GM12878 (cell line): ENCODE measurements around the gene NLGN3. TPM values are rescaled to one million over a fixed set of nuclear protein-coding genes. Genes with fewer than 3 reads are reported as not detected.
A peak's percentile ranks its signal among the peaks of the same experiment; 100 is the strongest.

Experiments
- BHLHE40 ChIP-seq, 2 experiments: fragments of 450-650 bp in 1 of 2; IDR thresholded peaks; 2 replicates each; pipeline ENCODE4 v1.6.1; 2011 to 2017; ENCODE audit warnings: low read depth in 2 of 2, borderline replicate concordance in 1 of 2, improper control_type of control experiment in 1 of 2, low read length in 1 of 2, mild to moderate bottlenecking in 1 of 2
- BMI1 ChIP-seq: fragments of 450-650 bp; IDR thresholded peaks from 2 replicates; pipeline ENCODE4 v1.6.1; 2016; ENCODE audit warnings: mild to moderate bottlenecking, moderate library complexity, borderline replicate concordance
- CHD2 ChIP-seq: IDR thresholded peaks from 2 replicates; pipeline ENCODE4 v1.6.1; 2011; ENCODE audit warnings: low read depth, low read length, improper control_type of control experiment, borderline replicate concordance
- CHD4 ChIP-seq: fragments of 200-600 bp; sonication (generic); IDR thresholded peaks from 2 replicates; pipeline ENCODE4 v1.6.1; 2016; ENCODE audit warnings: mild to moderate bottlenecking
- FOXK2 ChIP-seq: fragments of 450-650 bp; IDR thresholded peaks from 2 replicates; pipeline ENCODE4 v1.6.1; 2017; ENCODE audit warnings: mild to moderate bottlenecking, moderate library complexity
- IKZF2 ChIP-seq, 2 experiments: fragments of 450-650 bp; IDR thresholded peaks; 2 replicates each; pipeline ENCODE4 v1.6.1; 2017; ENCODE audit warnings: mild to moderate bottlenecking in 2 of 2, moderate library complexity in 2 of 2
- MTA3 ChIP-seq: IDR thresholded peaks from 2 replicates; pipeline ENCODE4 v1.6.1; 2012; ENCODE audit warnings: low read length, inconsistent platforms, borderline replicate concordance
- NFYA ChIP-seq: IDR thresholded peaks from 2 replicates; pipeline ENCODE4 v1.6.1; 2011; ENCODE audit warnings: low read depth, mild to moderate bottlenecking, low read length, improper control_type of control experiment, borderline replicate concordance
- PML ChIP-seq: IDR thresholded peaks from 2 replicates; pipeline ENCODE4 v1.6.1; 2012; ENCODE audit warnings: low read length, inconsistent platforms
- POLR2A ChIP-seq: IDR thresholded peaks from 2 replicates; pipeline ENCODE4 v1.6.1; 2011; ENCODE audit warnings: low read depth, mild to moderate bottlenecking, low read length
- POLR2AphosphoS2 ChIP-seq: IDR thresholded peaks from 2 replicates; pipeline ENCODE4 v1.6.1; 2011; ENCODE audit warnings: low read depth, mild to moderate bottlenecking, low read length, improper control_type of control experiment, moderate library complexity
- RAD51 ChIP-seq: fragments of 450-650 bp; IDR thresholded peaks from 2 replicates; pipeline ENCODE4 v1.6.1; 2016; ENCODE audit warnings: moderate library complexity, mild to moderate bottlenecking, inconsistent platforms
- RELB ChIP-seq: fragments of 450-650 bp; IDR thresholded peaks from 2 replicates; pipeline ENCODE4 v1.6.1; 2017; ENCODE audit warnings: low read depth, mild to moderate bottlenecking, moderate library complexity
- SMAD1 ChIP-seq: fragments of 450-650 bp; IDR thresholded peaks from 2 replicates; pipeline ENCODE4 v1.6.1; 2018; ENCODE audit warnings: mild to moderate bottlenecking, low read depth; ENCODE audit not compliant: partially characterized antibody
- SRF ChIP-seq, 2 experiments: IDR thresholded peaks; 2 replicates each; pipeline ENCODE4 v1.6.1; 2011; ENCODE audit warnings: low read depth in 2 of 2, low read length in 2 of 2, mild to moderate bottlenecking in 1 of 2, moderate library complexity in 1 of 2
- TBL1XR1 ChIP-seq: IDR thresholded peaks from 2 replicates; pipeline ENCODE4 v1.6.1; 2012; ENCODE audit warnings: low read depth, low read length, improper control_type of control experiment
- TCF3 ChIP-seq: IDR thresholded peaks from 2 replicates; pipeline ENCODE4 v1.6.1; 2012; ENCODE audit warnings: low read depth, mild to moderate bottlenecking, low read length, borderline replicate concordance; ENCODE audit not compliant: insufficient read depth
- USF2 ChIP-seq: IDR thresholded peaks from 2 replicates; pipeline ENCODE4 v1.6.1; 2011; ENCODE audit warnings: low read depth, low read length, improper control_type of control experiment, borderline replicate concordance
- WRNIP1 ChIP-seq: IDR thresholded peaks from 2 replicates; pipeline ENCODE4 v1.6.1; 2011; ENCODE audit warnings: low read depth, low read length, improper control_type of control experiment, borderline replicate concordance
- ZNF687 ChIP-seq: fragments of 450-650 bp; IDR thresholded peaks from 2 replicates; pipeline ENCODE4 v1.6.1; 2017; ENCODE audit warnings: mild to moderate bottlenecking, moderate library complexity
- ZZZ3 ChIP-seq: IDR thresholded peaks from 2 replicates; pipeline ENCODE4 v1.6.1; 2011; ENCODE audit warnings: low read depth; ENCODE audit not compliant: control insufficient read depth, insufficient read length
- polyA plus RNA-seq, 11 experiments: library from polyadenylated mRNA; depleted of rRNA in 4 of 11; unstranded in 6 of 11; stranded (reverse) in 5 of 11; fragments of >200 nt; fragmentation: Nextera tagmentation in 4 of 11; fragmentation: Illumina TruSeq in 1 of 11; extraction: Ambion mirVana in 4 of 11; extraction: Trizol in 1 of 11; gene quantifications; 1 replicate in 1 of 11; 2 replicates in 10 of 11; pipeline versions ENCODE4 v1.2.1 to v1.2.3, GENCODE V29; 2011 to 2016; ENCODE audit warnings: inconsistent platforms in 2 of 11, missing spikeins in 2 of 11, low read depth in 1 of 11
- total RNA-seq, 4 experiments: library from RNA; depleted of rRNA in 3 of 4; stranded (reverse); fragments of >200 nt in 3 of 4; fragmentation: Illumina TruSeq in 1 of 4; extraction: Trizol in 1 of 4; gene quantifications; 2 replicates each; pipeline versions ENCODE4 v1.2.1 to v1.2.3, GENCODE V29; 2013 to 2021
- TF ChIP-seq, protein P1 (sequence below): IDR thresholded peaks from 2 replicates; pipeline ENCODE4 v1.6.1; 2011; ENCODE audit warnings: mild to moderate bottlenecking, low read depth, low read length, moderate library complexity; ENCODE audit not compliant: insufficient replicate concordance

Gene NLGN3
- total and polyA plus RNA-seq, 10 of the 15 experiments (the other 5 are each of a cell fraction or from before 2014, with no cell fraction given) = 0.07 to 0.73 (median 0.28) TPM

DNA sequence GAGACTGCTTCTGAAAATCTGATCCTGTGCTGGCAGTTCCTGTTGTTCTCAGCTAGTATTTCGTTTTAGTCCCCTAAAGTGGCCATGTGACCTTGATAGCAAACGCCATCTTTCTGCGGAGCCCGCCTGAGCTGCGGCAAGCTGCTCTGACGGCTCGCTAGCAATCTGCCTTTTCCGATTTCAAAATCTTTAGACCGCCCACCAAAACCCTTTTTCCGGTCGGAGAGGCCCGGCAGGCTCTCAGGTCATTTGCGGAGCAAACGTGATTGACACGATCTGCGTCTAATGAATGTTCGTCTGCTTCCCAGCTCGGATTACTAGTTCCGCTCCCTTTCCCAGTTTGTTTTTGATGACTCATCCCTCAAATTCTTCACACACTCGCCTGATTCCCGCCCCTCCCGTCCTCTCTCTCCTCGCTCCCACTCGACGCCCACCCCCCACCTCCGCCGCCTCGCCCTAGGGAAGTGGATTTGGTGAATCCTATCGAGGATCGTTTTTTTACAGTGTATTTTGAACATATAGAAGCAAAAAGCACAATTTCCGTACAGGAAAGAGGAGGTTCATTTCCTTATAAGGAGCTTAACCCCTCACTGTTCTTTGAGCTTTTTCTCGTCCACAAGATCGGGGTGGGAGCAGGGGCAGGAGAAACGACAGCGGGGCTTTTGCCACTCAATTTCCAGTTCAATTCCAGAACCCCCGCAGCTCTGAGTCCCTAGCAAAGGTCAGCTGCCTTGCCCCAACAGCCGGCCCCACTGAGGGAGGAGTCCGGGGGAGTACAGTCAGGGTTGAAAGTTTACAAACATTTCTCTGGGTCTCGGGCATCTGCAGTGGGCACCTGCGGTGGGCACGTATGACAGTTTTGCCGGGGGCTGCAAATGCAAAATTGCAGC is 37.5 kb downstream of the NLGN3 start (continued):
- no peak for TF ChIP-seq ZZZ3
- peak; percentile 53 for TF ChIP-seq ZNF687
- TF ChIP-seq, protein P1, sequence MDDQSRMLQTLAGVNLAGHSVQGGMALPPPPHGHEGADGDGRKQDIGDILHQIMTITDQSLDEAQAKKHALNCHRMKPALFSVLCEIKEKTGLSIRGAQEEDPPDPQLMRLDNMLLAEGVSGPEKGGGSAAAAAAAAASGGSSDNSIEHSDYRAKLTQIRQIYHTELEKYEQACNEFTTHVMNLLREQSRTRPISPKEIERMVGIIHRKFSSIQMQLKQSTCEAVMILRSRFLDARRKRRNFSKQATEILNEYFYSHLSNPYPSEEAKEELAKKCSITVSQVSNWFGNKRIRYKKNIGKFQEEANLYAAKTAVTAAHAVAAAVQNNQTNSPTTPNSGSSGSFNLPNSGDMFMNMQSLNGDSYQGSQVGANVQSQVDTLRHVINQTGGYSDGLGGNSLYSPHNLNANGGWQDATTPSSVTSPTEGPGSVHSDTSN = peak; percentile 94
- 0 out of 2 replicates have a peak, but pooled peaks have one; percentile 13 for TF ChIP-seq TBL1XR1
- no peak for TF ChIP-seq SMAD1
- TF ChIP-seq POLR2A = peak; percentile 80
- TF ChIP-seq RAD51 = peak; percentile 86
- TF ChIP-seq USF2 = peak; percentile 30; the same call in 1 of the 2 replicates
- TF ChIP-seq BHLHE40 (IDR thresholded peaks at IDR 0.05; ENCODE audit: borderline replicate concordance in 1 of 2, low read depth in 2 of 2, low read length in 1 of 2) = no peak; a peak in 1 of 4 replicates
- no peak for TF ChIP-seq BMI1
- TF ChIP-seq RELB = peak; percentile 37; the same call in 1 of the 2 replicates
- TF ChIP-seq FOXK2 = no peak
- no peak for TF ChIP-seq CHD4
- TF ChIP-seq NFYA = no peak
- TF ChIP-seq CHD2 = peak; percentile 65; the same call in 1 of the 2 replicates
- peak; percentile 78 for TF ChIP-seq PML
- TF ChIP-seq MTA3 = 0 out of 2 replicates have a peak, but pooled peaks have one; percentile 3
- no peak for TF ChIP-seq WRNIP1
- peak in 1 of 2 experiments; percentile 60; a peak in 1 of 4 replicates for TF ChIP-seq SRF (IDR thresholded peaks at IDR 0.05; ENCODE audit: low read depth in 2 of 2, low read length in 2 of 2)
- peak; percentile 79 to 82 for TF ChIP-seq IKZF2 (IDR thresholded peaks at IDR 0.05)
- TF ChIP-seq TCF3 = no peak
- peak; percentile 79 for TF ChIP-seq POLR2AphosphoS2
